ENCODE results near the gene HAUS7.

The HAUS7 gene

DNA sequence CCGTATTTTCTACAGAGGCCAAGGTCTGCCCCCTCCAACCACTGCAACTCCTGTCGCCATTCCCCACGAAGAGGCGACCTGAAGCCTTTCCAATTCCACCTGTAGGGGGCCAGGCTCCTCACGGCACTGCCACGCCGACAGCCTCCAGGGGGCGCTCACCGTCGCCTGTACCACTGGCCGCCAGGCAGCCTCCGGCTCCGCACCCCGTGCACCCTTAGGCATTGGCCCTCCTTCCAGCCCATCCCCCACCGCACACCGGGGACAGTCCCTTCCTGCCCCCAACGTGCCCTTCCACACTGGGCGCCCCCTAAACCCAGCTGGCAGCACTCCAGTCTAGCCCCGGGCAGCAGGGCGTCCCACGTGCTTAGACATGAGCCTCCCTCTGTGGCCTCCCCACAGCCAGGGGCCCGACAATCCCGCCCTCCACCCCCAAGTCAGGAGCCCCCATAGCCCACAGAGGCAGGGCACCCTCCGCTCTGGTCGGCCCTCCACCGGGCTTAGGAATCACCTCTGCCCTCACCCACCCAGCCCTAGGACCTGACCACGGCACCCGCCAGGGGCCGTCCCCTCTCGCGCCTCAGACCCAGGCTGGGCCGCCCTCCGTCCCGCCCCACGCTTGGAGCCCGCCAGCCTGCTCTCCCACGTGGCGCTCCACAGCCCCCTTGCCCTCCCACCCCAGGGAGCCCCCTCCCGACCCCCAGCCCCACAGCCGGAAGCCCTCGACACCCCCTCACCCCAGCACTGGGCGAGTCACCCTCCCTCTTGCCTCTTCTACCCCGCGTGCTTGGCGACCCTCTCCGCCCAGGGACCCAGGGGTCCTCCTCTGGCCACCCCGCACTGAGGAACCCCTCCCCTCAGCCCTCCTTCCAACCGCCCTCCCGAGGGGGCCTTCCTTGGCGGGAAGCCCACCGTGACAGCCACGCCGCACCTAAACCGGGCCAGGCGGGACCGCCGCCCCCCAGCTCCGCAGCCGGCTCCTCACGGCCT lies 69.9 kb downstream of the HAUS7 start:
- H3K27me3 ChIP-seq (ENCODE audit: control insufficient read depth in 5 of 5, insufficient read depth in 4 of 5, low read length in 5 of 5): peaks cover 3 to 10% (median 9%) of the 10 kb centered on the region in 5 donors
- no peak overlapping the region for H3K4me3 ChIP-seq (ENCODE audit: low read depth in 1 of 5, low read length in 5 of 5)
- peaks cover 0 to 4% (median 0%) of the 10 kb centered on the region in 5 donors for H3K9me3 ChIP-seq (ENCODE audit: control insufficient read depth in 5 of 5, low read length in 5 of 5)
- peaks cover 0 to 3% (median 0%) of the 10 kb centered on the region in 5 donors for H3K4me1 ChIP-seq (ENCODE audit: control insufficient read depth in 5 of 5, insufficient read depth in 5 of 5, low read length in 5 of 5)
- H3K9ac ChIP-seq (ENCODE audit: low read length in 5 of 5): no peak overlapping the region
- no peak overlapping the region for H3K27ac ChIP-seq (ENCODE audit: low read depth, low read length)
- H3K36me3 ChIP-seq (ENCODE audit: control insufficient read depth in 5 of 5, insufficient read depth in 5 of 5, low read length in 5 of 5): no peaks in the 10 kb centered on the region

DNA sequence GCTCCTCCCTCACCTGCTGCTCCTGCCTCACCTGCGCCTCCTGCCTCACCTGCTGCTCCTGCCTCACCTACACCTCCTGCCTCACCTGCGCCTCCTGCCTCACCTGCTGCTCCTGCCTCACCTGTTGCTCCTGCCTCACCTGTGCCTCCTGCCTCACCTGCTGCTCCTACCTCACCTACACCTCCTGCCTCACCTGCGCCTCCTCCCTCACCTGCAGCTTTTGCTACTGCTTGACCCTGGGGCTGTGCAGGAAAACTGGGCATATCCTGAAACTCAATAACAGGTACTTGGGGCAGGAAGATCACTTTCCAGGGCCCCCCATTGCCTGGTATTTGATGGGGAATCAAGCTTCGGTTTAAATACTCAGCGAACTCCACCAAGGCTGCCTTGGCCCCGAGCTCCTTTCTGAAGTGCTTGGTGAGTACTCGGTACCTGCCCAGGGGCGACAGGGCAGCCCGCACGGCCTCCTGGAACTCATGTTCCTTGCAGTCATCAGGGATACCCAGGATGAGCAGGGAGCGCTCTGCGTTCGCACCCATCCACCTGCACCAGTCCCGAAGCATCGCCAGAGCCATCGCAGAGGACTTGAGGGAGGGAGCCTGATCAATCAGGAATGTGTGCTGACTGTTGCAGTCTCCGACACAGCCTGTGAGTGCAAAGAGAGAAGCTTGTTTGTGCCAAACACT lies 72.0 kb downstream of the HAUS7 start:
- H3K4me1 ChIP-seq (ENCODE audit: control insufficient read depth in 5 of 5, insufficient read depth in 5 of 5, low read length in 5 of 5): peaks cover 0 to under 1% (median 0%) of the 10 kb centered on the region in 5 donors
- H3K27me3 ChIP-seq (ENCODE audit: control insufficient read depth in 5 of 5, insufficient read depth in 4 of 5, low read length in 5 of 5): peaks cover 3 to 12% (median 9%) of the 10 kb centered on the region in 5 donors
- H3K27ac ChIP-seq (ENCODE audit: low read depth, low read length): no peak overlapping the region
- peaks cover 0 to 4% (median 0%) of the 10 kb centered on the region in 5 donors for H3K9me3 ChIP-seq (ENCODE audit: control insufficient read depth in 5 of 5, low read length in 5 of 5)
- no peak overlapping the region for H3K4me3 ChIP-seq (ENCODE audit: low read depth in 1 of 5, low read length in 5 of 5)
- no peaks in the 10 kb centered on the region for H3K36me3 ChIP-seq (ENCODE audit: control insufficient read depth in 5 of 5, insufficient read depth in 5 of 5, low read length in 5 of 5)
- H3K9ac ChIP-seq (ENCODE audit: low read length in 5 of 5): no peak overlapping the region
